Spleen (tissue), 7 donors: ENCODE results near the gene RALBP1.

Experiments
- POLR2A ChIP-seq, 3 donors: fragments of 450-650 bp; IDR thresholded peaks; one replicate each; pipeline ENCODE4 v1.5.1; 2017; ENCODE audit warnings: antibody characterized with exemption in 3 of 3, mild to moderate bottlenecking in 1 of 3
- POLR2AphosphoS5 ChIP-seq, 3 donors: sonication (generic); formaldehyde crosslinking; IDR thresholded peaks; one replicate each; pipeline ENCODE4 v1.5.1; 2017; ENCODE audit warnings: antibody characterized with exemption in 3 of 3
- TF ChIP-seq, protein P1 (sequence below), 11 experiments: fragments of 200-600 bp in 7 of 11; fragments of 450-650 bp in 4 of 11; sonication (generic) in 4 of 11; IDR thresholded peaks in 8 of 11; conservative IDR thresholded peaks in 3 of 11; 1 replicate in 7 of 11; 2 replicates in 4 of 11; pipeline versions ENCODE4 v1.4.0 to v1.8.0; 2016 to 2021; ENCODE audit warnings: antibody characterized with exemption in 11 of 11, inconsistent platforms in 4 of 11, mild to moderate bottlenecking in 1 of 11
- donor health status: DM: no; HTN: no; CAD: no; lungs with moderate emphysema.
- donor health status: DM: no; HTN: no; CAD: no.
- donor health status: DM: no; HTN: no; CAD: no.

DNA sequence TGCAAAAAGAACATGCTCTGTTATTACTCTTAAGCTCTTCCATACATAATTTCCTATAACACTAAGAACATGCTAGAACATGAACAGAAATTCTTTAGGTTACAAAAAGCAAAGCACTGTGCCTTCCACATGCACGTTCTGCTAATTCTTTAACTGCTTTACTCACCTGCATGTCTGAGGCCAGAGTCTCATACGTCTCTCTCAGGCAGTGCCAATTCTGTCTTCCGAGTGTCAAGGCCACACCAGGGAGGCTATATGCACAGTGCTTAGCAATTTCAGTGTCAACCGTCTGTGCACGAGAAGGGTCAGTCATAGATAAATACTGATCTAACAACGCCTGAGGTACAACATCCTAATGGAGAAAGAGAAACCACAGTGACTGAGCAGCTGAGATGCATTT lies 83.9 kb downstream of the RALBP1 start:
- TF ChIP-seq, protein P1, sequence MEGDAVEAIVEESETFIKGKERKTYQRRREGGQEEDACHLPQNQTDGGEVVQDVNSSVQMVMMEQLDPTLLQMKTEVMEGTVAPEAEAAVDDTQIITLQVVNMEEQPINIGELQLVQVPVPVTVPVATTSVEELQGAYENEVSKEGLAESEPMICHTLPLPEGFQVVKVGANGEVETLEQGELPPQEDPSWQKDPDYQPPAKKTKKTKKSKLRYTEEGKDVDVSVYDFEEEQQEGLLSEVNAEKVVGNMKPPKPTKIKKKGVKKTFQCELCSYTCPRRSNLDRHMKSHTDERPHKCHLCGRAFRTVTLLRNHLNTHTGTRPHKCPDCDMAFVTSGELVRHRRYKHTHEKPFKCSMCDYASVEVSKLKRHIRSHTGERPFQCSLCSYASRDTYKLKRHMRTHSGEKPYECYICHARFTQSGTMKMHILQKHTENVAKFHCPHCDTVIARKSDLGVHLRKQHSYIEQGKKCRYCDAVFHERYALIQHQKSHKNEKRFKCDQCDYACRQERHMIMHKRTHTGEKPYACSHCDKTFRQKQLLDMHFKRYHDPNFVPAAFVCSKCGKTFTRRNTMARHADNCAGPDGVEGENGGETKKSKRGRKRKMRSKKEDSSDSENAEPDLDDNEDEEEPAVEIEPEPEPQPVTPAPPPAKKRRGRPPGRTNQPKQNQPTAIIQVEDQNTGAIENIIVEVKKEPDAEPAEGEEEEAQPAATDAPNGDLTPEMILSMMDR (IDR thresholded peaks at IDR 0.05 in 8 of 11, conservative IDR thresholded peaks at IDR 0.05 in 3 of 11) = no peak
- no peak for TF ChIP-seq POLR2A (IDR thresholded peaks at IDR 0.05)
- TF ChIP-seq POLR2AphosphoS5 (IDR thresholded peaks at IDR 0.05) = no peak
